Peyer's patch (tissue), 4 donors: Measurements from ENCODE around the gene CD6.

ENCODE experiments used
- POLR2A ChIP-seq, 2 donors: fragments of 450-650 bp; IDR thresholded peaks; one replicate each; pipeline ENCODE4 v1.5.1; 2017; ENCODE audit warnings: antibody characterized with exemption in 2 of 2, mild to moderate bottlenecking in 2 of 2, moderate library complexity in 2 of 2
- TF ChIP-seq, protein P1 (sequence below), 6 experiments: fragments of 450-650 bp in 4 of 6; fragments of 200-600 bp in 2 of 6; sonication (generic) in 1 of 6; IDR thresholded peaks; one replicate each; pipeline ENCODE4 v1.5.1; 2017 to 2019; ENCODE audit warnings: antibody characterized with exemption in 6 of 6, mild to moderate bottlenecking in 3 of 6, moderate library complexity in 1 of 6

DNA sequence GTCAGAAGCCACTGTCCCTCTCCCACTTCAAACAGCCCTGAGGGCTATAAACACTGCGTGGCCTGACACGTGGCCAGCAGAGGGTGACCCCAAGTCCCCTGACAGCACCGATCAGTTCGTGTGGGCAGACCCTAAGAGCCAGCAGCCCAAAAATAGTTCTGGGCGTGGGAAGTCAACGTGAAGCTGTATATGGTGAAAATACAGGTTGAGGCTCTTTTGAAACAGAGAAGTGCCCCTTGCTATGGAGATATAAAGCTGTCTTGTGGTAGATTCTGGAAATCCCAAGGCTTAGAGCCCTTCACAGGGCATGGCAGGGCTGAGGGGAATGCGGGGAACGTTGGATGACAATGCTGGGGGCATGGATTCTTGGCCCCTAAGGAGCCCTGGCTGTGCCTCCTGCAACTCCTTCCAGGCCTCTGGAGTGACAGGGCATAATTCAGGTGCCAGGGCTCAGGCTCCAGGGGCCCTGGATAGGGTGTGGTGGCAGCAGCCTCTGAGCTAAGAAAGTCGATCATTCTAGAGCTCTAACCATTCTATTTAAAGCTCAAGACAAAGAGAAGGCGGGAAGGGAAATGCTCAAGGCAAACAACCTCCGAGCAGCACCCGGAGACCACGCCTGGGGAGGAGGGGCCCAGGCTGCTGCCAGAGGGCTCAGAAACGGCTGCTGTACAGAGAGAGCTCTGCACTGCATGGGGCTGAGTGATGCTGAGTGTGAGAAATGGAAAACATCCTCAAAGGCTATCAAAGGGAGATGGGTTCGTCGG, 70.5 kb downstream of the CD6 start:
- TF ChIP-seq, protein P1, sequence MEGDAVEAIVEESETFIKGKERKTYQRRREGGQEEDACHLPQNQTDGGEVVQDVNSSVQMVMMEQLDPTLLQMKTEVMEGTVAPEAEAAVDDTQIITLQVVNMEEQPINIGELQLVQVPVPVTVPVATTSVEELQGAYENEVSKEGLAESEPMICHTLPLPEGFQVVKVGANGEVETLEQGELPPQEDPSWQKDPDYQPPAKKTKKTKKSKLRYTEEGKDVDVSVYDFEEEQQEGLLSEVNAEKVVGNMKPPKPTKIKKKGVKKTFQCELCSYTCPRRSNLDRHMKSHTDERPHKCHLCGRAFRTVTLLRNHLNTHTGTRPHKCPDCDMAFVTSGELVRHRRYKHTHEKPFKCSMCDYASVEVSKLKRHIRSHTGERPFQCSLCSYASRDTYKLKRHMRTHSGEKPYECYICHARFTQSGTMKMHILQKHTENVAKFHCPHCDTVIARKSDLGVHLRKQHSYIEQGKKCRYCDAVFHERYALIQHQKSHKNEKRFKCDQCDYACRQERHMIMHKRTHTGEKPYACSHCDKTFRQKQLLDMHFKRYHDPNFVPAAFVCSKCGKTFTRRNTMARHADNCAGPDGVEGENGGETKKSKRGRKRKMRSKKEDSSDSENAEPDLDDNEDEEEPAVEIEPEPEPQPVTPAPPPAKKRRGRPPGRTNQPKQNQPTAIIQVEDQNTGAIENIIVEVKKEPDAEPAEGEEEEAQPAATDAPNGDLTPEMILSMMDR (IDR thresholded peaks at IDR 0.05): no peak
- peak in 1 of 2 donors; percentile 28 for TF ChIP-seq POLR2A (IDR thresholded peaks at IDR 0.05)
